ENCODE data around the gene RAB31. TPM values are rescaled to one million over a fixed set of nuclear protein-coding genes. Genes with fewer than 3 reads are reported as not detected.
"Not testable (repeated sequence)": the region's sequence is repeated elsewhere in the genome, so short reads cannot be mapped to it uniquely, and the experiment has no call there.

The RAB31 gene
- total RNA-seq, 1 donor = 1.9 TPM

DNA sequence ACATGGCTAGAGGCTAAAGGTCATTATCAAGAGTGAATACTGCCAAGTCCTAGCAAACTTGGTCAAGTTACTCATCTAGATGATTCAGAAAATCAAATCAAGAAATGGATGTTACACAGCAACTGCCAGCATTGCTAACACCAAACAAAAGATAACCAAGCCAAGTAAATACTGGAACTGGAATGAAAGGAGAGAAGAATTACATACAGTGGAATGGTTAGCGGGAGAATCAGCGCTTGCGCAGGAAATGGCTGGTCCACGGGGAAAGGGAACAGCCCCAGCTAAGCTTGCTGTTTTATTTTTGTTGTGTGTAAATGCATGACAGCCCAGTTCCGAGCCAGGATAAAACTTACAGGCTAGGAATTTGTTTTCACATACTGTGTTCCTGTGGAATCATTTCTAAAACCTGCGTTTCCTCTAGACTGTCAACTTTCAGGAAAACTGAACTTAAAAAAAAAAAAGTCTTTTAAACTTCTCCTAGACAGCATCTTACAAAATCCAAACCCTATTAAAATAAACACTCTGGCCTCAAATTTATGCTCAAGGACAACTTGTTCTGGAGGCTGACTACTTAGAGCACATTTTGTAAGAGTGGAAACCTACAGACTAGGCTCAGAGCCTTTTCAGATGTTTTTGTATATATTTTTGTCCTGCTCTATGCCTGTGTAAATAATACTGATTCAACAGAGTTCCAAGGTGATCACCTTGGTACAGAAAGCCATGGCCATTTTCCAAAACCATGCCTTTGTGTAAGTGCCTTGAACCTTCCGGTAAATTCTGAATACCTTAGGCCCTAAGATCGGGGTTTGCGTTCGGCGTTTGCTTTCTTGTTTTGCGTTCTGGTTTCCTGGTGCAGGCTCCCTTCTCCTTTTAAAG is 146.9 kb downstream of the RAB31 start:
- DNase-seq (ENCODE audit: low read depth in 2 of 3, low spot score in 2 of 3) = no peak

GRCh38 chr18:9855681-9856080 is 147.6 kb downstream of the RAB31 start:
- DNase-seq (ENCODE audit: low read depth in 2 of 3, low spot score in 2 of 3) = no peak

DNA sequence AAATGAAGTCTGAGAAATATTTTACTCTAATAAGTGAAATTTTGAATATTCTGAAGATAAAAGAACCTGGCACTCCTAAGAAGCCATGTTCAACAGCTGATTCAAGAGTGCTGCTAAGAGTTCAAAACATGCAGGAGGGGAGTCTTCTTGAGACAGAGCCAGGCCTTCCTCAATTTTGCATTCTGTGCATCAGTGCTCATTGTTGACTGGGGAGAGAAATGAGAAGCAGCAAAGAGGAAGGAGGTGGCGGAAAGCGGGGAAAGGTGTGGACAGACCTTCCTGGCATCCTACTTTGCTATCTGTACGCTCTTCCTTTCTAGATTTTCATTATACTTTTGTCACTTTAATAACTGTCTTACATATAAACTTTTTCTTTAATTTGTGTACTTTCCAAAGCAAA is 148.0 kb downstream of the RAB31 start:
- DNase-seq (ENCODE audit: low read depth in 2 of 3, low spot score in 2 of 3) = no peak

- DNase-seq (ENCODE audit: low read depth in 2 of 3, low spot score in 2 of 3) = not testable (repeated sequence)
Observed at GRCh38 chr18:9857479-9857998, 149.4 kb downstream of the RAB31 start.

DNA sequence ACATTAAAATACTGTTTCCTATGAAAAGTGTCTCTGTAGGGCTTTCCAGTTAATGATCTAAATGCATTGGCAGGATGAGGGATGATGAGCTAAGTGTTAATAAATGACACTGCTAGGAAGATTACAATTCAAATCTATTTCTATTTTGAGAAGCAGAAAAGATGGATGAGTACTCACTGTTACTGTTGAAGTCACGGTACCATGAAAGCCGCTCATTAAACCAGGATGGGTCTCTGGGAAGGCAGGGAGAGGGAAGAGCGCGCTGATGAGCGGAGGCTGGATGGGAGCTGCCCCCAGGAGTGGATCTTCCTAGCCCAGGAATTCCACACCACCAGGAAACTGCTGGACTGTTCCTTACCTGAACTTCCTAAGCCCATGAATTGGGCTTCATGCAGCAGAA is 150.5 kb downstream of the RAB31 start:
- DNase-seq (ENCODE audit: low read depth in 2 of 3, low spot score in 2 of 3) = no peak

- DNase-seq (ENCODE audit: low read depth in 2 of 3, low spot score in 2 of 3) = no peak
Observed at GRCh38 chr18:9859232-9859631, 151.1 kb downstream of the RAB31 start.

DNA sequence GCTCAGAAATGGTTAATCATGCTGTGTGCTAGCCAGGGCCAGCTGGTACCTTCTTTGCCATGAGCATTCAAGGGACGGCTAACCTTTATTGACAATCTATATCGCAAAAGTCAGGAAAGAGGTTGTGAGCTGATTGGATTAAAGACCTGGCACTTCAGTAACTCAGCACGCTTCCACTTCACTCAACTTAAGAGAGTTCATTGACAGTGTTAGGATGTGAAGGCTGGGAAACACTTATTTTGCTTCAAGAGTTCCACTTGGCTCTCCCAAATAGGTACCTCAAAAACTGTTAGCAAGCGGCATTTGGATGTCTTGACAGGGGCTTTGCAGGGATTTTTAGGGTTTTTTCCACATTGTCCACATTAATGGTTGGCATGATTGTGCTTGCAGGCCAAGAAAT is 152.6 kb downstream of the RAB31 start:
- DNase-seq (ENCODE audit: low read depth in 2 of 3, low spot score in 2 of 3) = no peak

- DNase-seq (ENCODE audit: low read depth in 2 of 3, low spot score in 2 of 3) = no peak
Observed at GRCh38 chr18:9861157-9861556, 153.1 kb downstream of the RAB31 start.

DNA sequence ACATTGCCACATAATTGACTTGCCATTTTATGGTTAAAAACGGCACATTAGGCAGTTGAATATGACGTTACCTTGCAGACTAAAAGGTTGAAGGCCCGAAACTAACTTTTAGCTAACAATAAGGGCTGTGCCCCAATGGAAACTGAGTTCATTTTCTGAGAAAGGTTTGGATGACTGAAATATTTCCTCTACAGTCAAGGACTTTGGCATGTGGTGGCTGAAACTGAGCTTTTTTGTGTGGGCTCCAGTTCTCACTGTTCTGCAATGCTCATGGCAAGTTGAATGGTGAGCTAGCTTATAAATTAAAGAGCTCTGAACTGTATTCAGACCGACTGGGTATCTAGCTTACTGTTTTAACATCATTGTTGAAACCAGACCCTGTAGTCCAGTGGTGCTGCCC is 153.8 kb downstream of the RAB31 start:
- DNase-seq (ENCODE audit: low read depth in 2 of 3, low spot score in 2 of 3) = no peak

- DNase-seq (ENCODE audit: low read depth in 2 of 3, low spot score in 2 of 3) = no peak
Observed at GRCh38 chr18:9862686-9863085, 154.6 kb downstream of the RAB31 start.

- DNase-seq (ENCODE audit: low read depth in 2 of 3, low spot score in 2 of 3) = no peak
Observed at GRCh38 chr18:9863282-9863681, 155.2 kb downstream of the RAB31 start.

GRCh38 chr18:9865764-9866490 is 157.8 kb downstream of the RAB31 start:
- DNase-seq (ENCODE audit: low read depth in 2 of 3, low spot score in 2 of 3) = no peak

- DNase-seq (ENCODE audit: low read depth in 2 of 3, low spot score in 2 of 3) = no peak
Observed at GRCh38 chr18:9866627-9867026, 158.5 kb downstream of the RAB31 start.

DNA sequence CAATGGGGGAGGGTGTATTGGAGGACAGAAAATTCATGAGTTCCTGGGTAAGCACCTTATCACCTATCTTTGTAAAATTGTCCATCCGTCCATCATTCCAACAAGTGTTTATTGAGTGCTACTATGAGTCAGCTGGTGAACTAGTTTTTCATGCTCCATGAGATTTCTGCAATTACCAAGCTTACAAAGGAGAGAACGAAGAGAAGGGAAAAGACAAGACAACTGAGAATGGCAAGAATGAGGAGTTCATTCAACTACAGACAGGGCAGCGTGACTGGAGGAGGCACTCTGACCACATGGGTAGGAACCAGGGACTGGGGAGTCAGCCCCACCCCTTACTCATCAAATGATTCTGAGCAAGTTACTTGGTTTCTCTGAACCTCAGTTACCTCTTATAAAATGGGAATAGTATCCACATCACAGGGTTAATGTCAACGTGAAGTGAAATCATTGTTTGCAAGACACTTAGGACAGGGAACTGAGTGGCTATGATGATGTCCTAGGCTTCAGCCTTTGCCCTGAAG is 159.0 kb downstream of the RAB31 start:
- no peak for DNase-seq (ENCODE audit: low read depth in 2 of 3, low spot score in 2 of 3)

- DNase-seq (ENCODE audit: low read depth in 2 of 3, low spot score in 2 of 3) = no peak
Observed at GRCh38 chr18:9868857-9869714, 161.0 kb downstream of the RAB31 start.

GRCh38 chr18:9869715-9870430 is 161.8 kb downstream of the RAB31 start:
- peak in 1 of 3 donors; percentile 13 for DNase-seq (ENCODE audit: low read depth in 2 of 3, low spot score in 2 of 3)

- no peak for DNase-seq (ENCODE audit: low read depth in 2 of 3, low spot score in 2 of 3)
Observed at GRCh38 chr18:9870431-9871008, 162.4 kb downstream of the RAB31 start.

- DNase-seq (ENCODE audit: low read depth in 2 of 3, low spot score in 2 of 3) = no peak
Observed at GRCh38 chr18:9871244-9871746, 163.2 kb downstream of the RAB31 start.

DNA sequence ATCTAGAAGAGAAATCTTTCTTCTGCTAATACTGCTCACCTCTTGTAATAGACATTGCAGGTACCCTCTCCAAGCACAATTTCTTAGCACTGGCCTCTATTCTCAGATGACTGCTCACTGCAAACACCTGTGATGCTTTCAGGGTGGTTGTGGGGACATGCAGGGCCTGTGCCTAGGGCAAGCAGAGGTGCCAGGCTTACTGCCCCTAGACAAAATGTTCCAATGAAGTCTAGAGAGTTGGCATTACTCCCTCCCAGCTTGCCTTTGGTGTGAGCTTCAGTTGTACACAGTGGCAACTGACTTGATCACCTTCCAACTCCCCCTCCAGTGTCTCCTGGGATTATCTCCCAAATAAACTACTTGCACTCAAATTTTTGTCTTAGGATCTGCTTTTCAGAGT is 164.7 kb downstream of the RAB31 start:
- no peak for DNase-seq (ENCODE audit: low read depth in 2 of 3, low spot score in 2 of 3)

Measured in hematopoietic multipotent progenitor cell (in vitro differentiated cells).